IPS-11a (cell line): ENCODE data around the gene WDR75.
"Not testable (repeated sequence)": the region's sequence is repeated elsewhere in the genome, so short reads cannot be mapped to it uniquely, and the experiment has no call there.

ENCODE experiments used
- H3K4me3 ChIP-seq: one replicate; pipeline ENCODE4 v1.5.1; 2013; ENCODE audit warnings: low read depth, low read length, control low read depth

Gene WDR75

GRCh38 chr2:189440644-189440946 lies 679 bp upstream of the WDR75 start:
- peak overlapping the region; percentile 91 for H3K4me3 ChIP-seq

- H3K4me3 ChIP-seq: peak overlapping the region; percentile 91
Measured at GRCh38 chr2:189441709-189442074, 418 bp downstream of the WDR75 start.

- H3K4me3 ChIP-seq: peak overlapping the region; percentile 91
Measured at GRCh38 chr2:189442468-189442867, 1.2 kb downstream of the WDR75 start.

GRCh38 chr2:189444322-189444721 lies 3.0 kb downstream of the WDR75 start:
- no peak overlapping the region for H3K4me3 ChIP-seq

GRCh38 chr2:189446780-189447179 lies 5.5 kb downstream of the WDR75 start:
- H3K4me3 ChIP-seq: no peak overlapping the region

GRCh38 chr2:189454009-189454408 lies 12.7 kb downstream of the WDR75 start:
- H3K4me3 ChIP-seq: no peak overlapping the region

GRCh38 chr2:189465076-189465475 lies 23.8 kb downstream of the WDR75 start:
- H3K4me3 ChIP-seq: no peak overlapping the region

- no peak overlapping the region for H3K4me3 ChIP-seq
Measured at GRCh38 chr2:189465478-189465877, 24.2 kb downstream of the WDR75 start.

GRCh38 chr2:189466046-189466445 lies 24.8 kb downstream of the WDR75 start:
- H3K4me3 ChIP-seq: no peak overlapping the region

- no peak overlapping the region for H3K4me3 ChIP-seq
Measured at GRCh38 chr2:189466656-189467055, 25.4 kb downstream of the WDR75 start.

GRCh38 chr2:189467160-189467559 lies 25.9 kb downstream of the WDR75 start:
- H3K4me3 ChIP-seq: no peak overlapping the region

GRCh38 chr2:189467593-189467992 lies 26.3 kb downstream of the WDR75 start:
- no peak overlapping the region for H3K4me3 ChIP-seq

- no peak overlapping the region for H3K4me3 ChIP-seq
Measured at GRCh38 chr2:189474526-189474925, 33.3 kb downstream of the WDR75 start.

- no peak overlapping the region for H3K4me3 ChIP-seq
Measured at GRCh38 chr2:189477756-189478155, 36.5 kb downstream of the WDR75 start.

- not testable (repeated sequence) for H3K4me3 ChIP-seq
Measured at GRCh38 chr2:189478289-189478688, 37.0 kb downstream of the WDR75 start.

- no peak overlapping the region for H3K4me3 ChIP-seq
Measured at GRCh38 chr2:189481071-189481470, 39.8 kb downstream of the WDR75 start.

- no peak overlapping the region for H3K4me3 ChIP-seq
Measured at GRCh38 chr2:189483571-189483970, 42.3 kb downstream of the WDR75 start.

GRCh38 chr2:189483980-189484740 lies 42.9 kb downstream of the WDR75 start:
- H3K4me3 ChIP-seq: no peak overlapping the region

- H3K4me3 ChIP-seq: no peak overlapping the region
Measured at GRCh38 chr2:189485146-189485545, 43.9 kb downstream of the WDR75 start.

- no peak overlapping the region for H3K4me3 ChIP-seq
Measured at GRCh38 chr2:189486237-189486770, 45.0 kb downstream of the WDR75 start.

GRCh38 chr2:189487283-189488007 lies 46.2 kb downstream of the WDR75 start:
- H3K4me3 ChIP-seq: no peak overlapping the region

GRCh38 chr2:189488008-189488310 lies 46.7 kb downstream of the WDR75 start:
- no peak overlapping the region for H3K4me3 ChIP-seq

GRCh38 chr2:189492451-189492850 lies 51.2 kb downstream of the WDR75 start:
- H3K4me3 ChIP-seq: no peak overlapping the region
